Ishikawa (cell line): ENCODE results near the gene PHLDA3.

Experiments used
- CEBPB ChIP-seq: IDR thresholded peaks from 2 replicates; pipeline ENCODE4 v1.6.1; 2012
- CREB1 ChIP-seq: IDR thresholded peaks from 2 replicates; pipeline ENCODE4 v1.6.1; 2012; ENCODE audit warnings: low read depth
- EGR1 ChIP-seq: IDR thresholded peaks from 2 replicates; pipeline ENCODE4 v1.6.1; 2012
- EP300 ChIP-seq: IDR thresholded peaks from 2 replicates; pipeline ENCODE4 v1.6.1; 2012; ENCODE audit warnings: borderline replicate concordance
- FOXM1 ChIP-seq: IDR thresholded peaks from 2 replicates; pipeline ENCODE4 v1.6.1; 2012; ENCODE audit warnings: low read depth, borderline replicate concordance
- MAX ChIP-seq: IDR thresholded peaks from 2 replicates; pipeline ENCODE4 v1.6.1; 2012
- NFIC ChIP-seq: IDR thresholded peaks from 2 replicates; pipeline ENCODE4 v1.6.1; 2012
- RAD21 ChIP-seq: IDR thresholded peaks from 2 replicates; pipeline ENCODE4 v1.6.1; 2012; ENCODE audit warnings: low read depth
- TAF1 ChIP-seq: IDR thresholded peaks from 2 replicates; pipeline ENCODE4 v1.6.1; 2012; ENCODE audit warnings: low read depth, mild to moderate bottlenecking
- TCF12 ChIP-seq: IDR thresholded peaks from 2 replicates; pipeline ENCODE4 v1.6.1; 2012; ENCODE audit warnings: low read depth
- TEAD4 ChIP-seq: IDR thresholded peaks from 2 replicates; pipeline ENCODE4 v1.6.1; 2012
- YY1 ChIP-seq: IDR thresholded peaks from 2 replicates; pipeline ENCODE4 v1.6.1; 2012; ENCODE audit warnings: low read depth
- ZBTB7A ChIP-seq: IDR thresholded peaks from 2 replicates; pipeline ENCODE4 v1.6.1; 2012; ENCODE audit warnings: low read depth
- TF ChIP-seq, protein P1 (sequence below): IDR thresholded peaks from 2 replicates; pipeline ENCODE4 v1.6.1; 2012
- TF ChIP-seq, protein P2 (sequence below): IDR thresholded peaks from 2 replicates; pipeline ENCODE4 v1.6.1; 2012; ENCODE audit warnings: low read depth, mild to moderate bottlenecking

Gene PHLDA3

GRCh38 chr1:201452866-201453265 lies 16.1 kb downstream of the PHLDA3 start:
- no peak for TF ChIP-seq YY1
- TF ChIP-seq TCF12 = no peak
- TF ChIP-seq FOXM1 = no peak
- TF ChIP-seq NFIC = no peak
- TF ChIP-seq, protein P1, sequence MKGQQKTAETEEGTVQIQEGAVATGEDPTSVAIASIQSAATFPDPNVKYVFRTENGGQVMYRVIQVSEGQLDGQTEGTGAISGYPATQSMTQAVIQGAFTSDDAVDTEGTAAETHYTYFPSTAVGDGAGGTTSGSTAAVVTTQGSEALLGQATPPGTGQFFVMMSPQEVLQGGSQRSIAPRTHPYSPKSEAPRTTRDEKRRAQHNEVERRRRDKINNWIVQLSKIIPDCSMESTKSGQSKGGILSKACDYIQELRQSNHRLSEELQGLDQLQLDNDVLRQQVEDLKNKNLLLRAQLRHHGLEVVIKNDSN = no peak

GRCh38 chr1:201450721-201451291 lies 18.2 kb downstream of the PHLDA3 start:
- no peak for TF ChIP-seq CREB1
- TF ChIP-seq, protein P2, sequence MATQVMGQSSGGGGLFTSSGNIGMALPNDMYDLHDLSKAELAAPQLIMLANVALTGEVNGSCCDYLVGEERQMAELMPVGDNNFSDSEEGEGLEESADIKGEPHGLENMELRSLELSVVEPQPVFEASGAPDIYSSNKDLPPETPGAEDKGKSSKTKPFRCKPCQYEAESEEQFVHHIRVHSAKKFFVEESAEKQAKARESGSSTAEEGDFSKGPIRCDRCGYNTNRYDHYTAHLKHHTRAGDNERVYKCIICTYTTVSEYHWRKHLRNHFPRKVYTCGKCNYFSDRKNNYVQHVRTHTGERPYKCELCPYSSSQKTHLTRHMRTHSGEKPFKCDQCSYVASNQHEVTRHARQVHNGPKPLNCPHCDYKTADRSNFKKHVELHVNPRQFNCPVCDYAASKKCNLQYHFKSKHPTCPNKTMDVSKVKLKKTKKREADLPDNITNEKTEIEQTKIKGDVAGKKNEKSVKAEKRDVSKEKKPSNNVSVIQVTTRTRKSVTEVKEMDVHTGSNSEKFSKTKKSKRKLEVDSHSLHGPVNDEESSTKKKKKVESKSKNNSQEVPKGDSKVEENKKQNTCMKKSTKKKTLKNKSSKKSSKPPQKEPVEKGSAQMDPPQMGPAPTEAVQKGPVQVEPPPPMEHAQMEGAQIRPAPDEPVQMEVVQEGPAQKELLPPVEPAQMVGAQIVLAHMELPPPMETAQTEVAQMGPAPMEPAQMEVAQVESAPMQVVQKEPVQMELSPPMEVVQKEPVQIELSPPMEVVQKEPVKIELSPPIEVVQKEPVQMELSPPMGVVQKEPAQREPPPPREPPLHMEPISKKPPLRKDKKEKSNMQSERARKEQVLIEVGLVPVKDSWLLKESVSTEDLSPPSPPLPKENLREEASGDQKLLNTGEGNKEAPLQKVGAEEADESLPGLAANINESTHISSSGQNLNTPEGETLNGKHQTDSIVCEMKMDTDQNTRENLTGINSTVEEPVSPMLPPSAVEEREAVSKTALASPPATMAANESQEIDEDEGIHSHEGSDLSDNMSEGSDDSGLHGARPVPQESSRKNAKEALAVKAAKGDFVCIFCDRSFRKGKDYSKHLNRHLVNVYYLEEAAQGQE = no peak
- TF ChIP-seq RAD21 = no peak
- TF ChIP-seq TCF12 = peak; percentile 23; the same call in 1 of the 2 replicates
- no peak for TF ChIP-seq ZBTB7A
- TF ChIP-seq EGR1 = peak; percentile 90
- no peak for TF ChIP-seq TEAD4
- TF ChIP-seq CEBPB = no peak
- TF ChIP-seq FOXM1 = no peak
- no peak for TF ChIP-seq YY1
- 0 out of 2 replicates have a peak, but pooled peaks have one; percentile 19 for TF ChIP-seq EP300
- no peak for TF ChIP-seq MAX
- no peak for TF ChIP-seq TAF1

DNA sequence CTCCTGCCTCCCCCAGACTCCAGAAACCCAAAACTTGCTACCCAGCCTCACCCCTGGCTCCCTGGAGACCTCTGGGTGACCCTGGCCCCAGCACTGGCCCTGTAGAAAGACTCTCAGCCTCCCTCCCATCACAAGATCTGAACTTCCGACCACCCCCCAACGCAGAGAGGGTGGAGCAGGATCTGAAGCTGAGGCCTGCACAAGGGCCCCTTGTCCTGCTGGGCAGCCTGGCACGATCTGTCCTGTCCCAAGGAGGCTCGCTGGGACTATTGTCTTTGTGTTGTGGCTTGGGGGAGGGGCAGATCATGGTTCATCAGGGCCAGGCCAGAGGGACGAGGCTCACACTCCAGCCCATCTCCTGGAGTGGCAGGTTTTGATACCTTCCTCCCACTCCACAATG lies 20.0 kb downstream of the PHLDA3 start:
- TF ChIP-seq RAD21 = no peak
- TF ChIP-seq MAX = no peak; the same call in 1 of the 2 replicates
- no peak for TF ChIP-seq ZBTB7A
- TF ChIP-seq, protein P1 = no peak
- no peak for TF ChIP-seq TEAD4
- TF ChIP-seq CEBPB = no peak
- TF ChIP-seq TAF1 = no peak
- TF ChIP-seq, protein P2 = no peak
- no peak for TF ChIP-seq TCF12
- no peak for TF ChIP-seq NFIC
- TF ChIP-seq EGR1 = no peak
- TF ChIP-seq FOXM1 = no peak
- TF ChIP-seq EP300 = no peak

DNA sequence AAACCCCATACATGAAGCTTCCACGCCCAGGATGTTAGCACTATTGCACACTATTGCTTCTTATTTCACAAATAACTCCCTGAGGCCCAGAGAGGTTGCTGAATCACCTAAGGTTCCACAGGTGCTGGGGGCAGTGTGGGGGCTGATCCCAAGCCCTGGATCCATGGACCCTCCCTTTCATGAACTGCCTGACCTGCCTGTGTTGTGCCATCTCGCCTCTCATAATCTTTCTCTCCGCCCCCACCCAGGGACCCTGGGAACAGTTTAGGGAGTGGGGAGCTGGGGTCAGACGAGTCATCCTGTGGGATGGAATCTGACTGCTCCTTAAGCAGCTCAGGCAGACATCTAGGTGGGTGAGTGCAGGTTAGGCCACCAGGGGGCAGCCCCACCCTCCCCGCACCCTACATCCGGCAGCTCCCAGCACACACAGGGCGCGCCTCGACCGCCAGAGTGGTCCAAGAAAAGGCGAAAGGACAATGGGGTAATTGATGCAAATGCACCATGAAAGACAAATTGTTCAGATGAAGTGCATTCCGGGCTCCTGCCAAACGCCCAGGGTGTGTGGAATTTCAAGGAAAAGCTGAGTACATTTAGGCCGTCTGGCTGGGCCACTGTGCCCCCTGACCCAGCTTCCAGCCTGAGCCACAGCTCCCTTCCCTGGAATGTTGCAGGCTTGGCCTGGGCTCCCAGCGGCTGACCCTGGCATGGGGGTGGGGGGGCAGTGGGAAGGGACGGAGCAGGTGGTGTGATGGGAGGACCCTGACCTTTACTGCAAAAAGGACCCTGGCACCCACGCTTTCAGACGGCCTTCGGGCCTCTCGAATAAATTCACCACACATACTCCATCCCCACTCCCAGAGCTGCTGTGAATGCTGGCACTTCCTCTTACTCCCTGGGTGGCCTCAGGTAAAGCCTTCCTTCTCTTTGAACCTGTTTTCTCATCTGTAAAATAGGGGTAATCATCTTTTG lies 20.8 kb downstream of the PHLDA3 start:
- TF ChIP-seq TCF12 (0 out of 2 replicates have a peak, but pooled peaks have one; percentile 18), EP300 (no peak), MAX (peak; percentile 26; the same call in 1 of the 2 replicates), FOXM1 (no peak), YY1 (0 out of 2 replicates have a peak, but pooled peaks have one; percentile 10), RAD21 (peak; percentile 91), NFIC (no peak)

DNA sequence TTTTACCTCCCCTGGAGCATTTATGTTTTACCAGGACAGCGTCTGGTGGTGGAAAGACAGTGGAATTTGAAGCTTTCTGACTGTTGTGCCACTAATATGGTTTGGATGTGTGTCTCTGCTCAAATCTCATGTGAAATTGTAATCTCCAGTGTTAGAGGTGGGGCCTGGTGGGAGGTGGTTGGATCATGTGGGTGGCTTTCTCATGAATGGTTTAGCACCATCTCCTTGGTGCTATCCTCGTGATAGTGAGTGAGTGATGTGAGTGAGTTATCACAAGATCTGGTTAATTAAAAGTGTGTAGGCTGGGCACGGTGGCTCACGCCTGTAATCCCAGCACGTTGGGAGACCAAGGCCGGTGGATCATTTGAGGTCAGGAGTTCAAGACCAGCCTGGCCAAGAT lies 23.7 kb downstream of the PHLDA3 start:
- TF ChIP-seq NFIC = no peak
- TF ChIP-seq YY1 = no peak
- TF ChIP-seq CREB1 = no peak
- TF ChIP-seq, protein P2 = no peak
- TF ChIP-seq TAF1 = no peak
- no peak for TF ChIP-seq EP300
- TF ChIP-seq, protein P1 = no peak
- no peak for TF ChIP-seq ZBTB7A
- no peak for TF ChIP-seq FOXM1
- no peak for TF ChIP-seq TCF12
- TF ChIP-seq TEAD4 = no peak
- TF ChIP-seq CEBPB = no peak
- no peak for TF ChIP-seq EGR1
- no peak for TF ChIP-seq MAX
- TF ChIP-seq RAD21 = no peak
